HepG2 (cell line): ENCODE measurements around the gene STUB1. TPM values are rescaled to one million over a fixed set of nuclear protein-coding genes. Genes with fewer than 3 reads are reported as not detected.
A peak's percentile ranks its signal among the peaks of the same experiment; 100 is the strongest.

ENCODE experiments used
- ATAC-seq: fragments of 200-7000 bp; cut with Tn5 transposase; 3 replicates; pipeline ENCODE4 v1.9.1; 2020; ENCODE audit warnings: mild to moderate bottlenecking, moderate library complexity
- BruUV-seq: library from RNA; stranded (reverse); fragments of 400-500 nt; replicated peaks from 2 replicates; lab custom pipeline; 2021; lab: Mats Ljungman, UMichigan
- CTCF ChIA-PET: fragments of 300-600 bp; formaldehyde crosslinking; extraction: SDS; loops from one replicate; lab custom pipeline; 2021; ENCODE audit warnings: low total read pairs, inconsistent platforms, low intra/inter-chr PET ratio; lab: Yijun Ruan, JAX
- POLR2A ChIA-PET: fragments of 350-600 bp; sonication (Branson Sonifier 250); formaldehyde crosslinking; loops from one replicate; lab custom pipeline; 2020; ENCODE audit warnings: antibody characterized with exemption, inconsistent platforms; lab: Yijun Ruan, JAX
- DNase-seq: peaks from one replicate; pipeline ENCODE4 v3.0.0-alpha.2; 2015; ENCODE audit warnings: low spot score
- FAIRE-seq: peaks from 3 replicates; lab custom pipeline; 2011; peaks lifted over from hg19 to GRCh38; lab: Jason Lieb, UNC
- H2AFZ ChIP-seq: one replicate; pipeline ENCODE4 v1.6.1; 2011; ENCODE audit warnings: low read length, inconsistent platforms
- H3K27ac ChIP-seq: fragments of 300-600 bp; 3 replicates; pipeline ENCODE4 v1.8.0; 2011; ENCODE audit warnings: mixed run types, mild to moderate bottlenecking, mixed read lengths, low read length, inconsistent platforms; ENCODE audit not compliant: insufficient read depth; ENCODE audit errors: extremely low read length
- H3K27me3 ChIP-seq, 2 experiments: fragments of 200-600 bp in 1 of 2; 2 replicates in 1 of 2; 3 replicates in 1 of 2; pipeline versions ENCODE4 v1.6.0 to v1.8.0; 2011; ENCODE audit warnings: low read length in 2 of 2, mild to moderate bottlenecking in 2 of 2, moderate library complexity in 2 of 2, inconsistent platforms in 1 of 2; ENCODE audit not compliant: insufficient read depth in 2 of 2, control insufficient read depth in 1 of 2
- H3K36me3 ChIP-seq, 2 experiments: fragments of 200-600 bp in 1 of 2; replicated peaks in 1 of 2; 2 replicates in 1 of 2; 3 replicates in 1 of 2; pipeline versions ENCODE4 v1.5.1 to v1.8.0; 2011; ENCODE audit warnings: low read length in 2 of 2, inconsistent platforms in 1 of 2; ENCODE audit not compliant: insufficient read depth in 2 of 2, control insufficient read depth in 1 of 2
- H3K4me1 ChIP-seq: 2 replicates; pipeline ENCODE4 v1.5.1; 2012; ENCODE audit warnings: low read length, inconsistent platforms; ENCODE audit not compliant: insufficient read depth
- H3K4me2 ChIP-seq: 2 replicates; pipeline ENCODE4 v1.6.0; 2011; ENCODE audit warnings: low read depth, low read length, inconsistent platforms
- H3K4me3 ChIP-seq, 3 experiments: fragments of 200-600 bp in 1 of 3; sonication (generic), shearing (Covaris generic) in 1 of 3; replicated peaks in 1 of 3; 2 replicates each; pipeline ENCODE4 v1.5.1; 2011 to 2016; ENCODE audit warnings: low read length in 3 of 3, inconsistent platforms in 2 of 3, low read depth in 2 of 3, mild to moderate bottlenecking in 2 of 3, control low read depth in 1 of 3, mixed read lengths in 1 of 3; ENCODE audit not compliant: insufficient read depth in 1 of 3
- H3K79me2 ChIP-seq: one replicate; pipeline ENCODE4 v1.6.1; 2011; ENCODE audit warnings: low read length, inconsistent platforms; ENCODE audit not compliant: insufficient read depth
- H3K9ac ChIP-seq: 2 replicates; pipeline ENCODE4 v1.6.0; 2011; ENCODE audit warnings: mild to moderate bottlenecking, low read depth, low read length, inconsistent platforms; ENCODE audit not compliant: insufficient read depth
- H3K9me3 ChIP-seq: 2 replicates; pipeline ENCODE4 v1.5.1; 2012; ENCODE audit warnings: mild to moderate bottlenecking, low read length
- H4K20me1 ChIP-seq: 2 replicates; pipeline ENCODE4 v1.6.0; 2011; ENCODE audit warnings: inconsistent platforms, mild to moderate bottlenecking, low read length, moderate library complexity; ENCODE audit not compliant: insufficient read depth
- CENPT ChIP-seq: sonication (generic); formaldehyde crosslinking; IDR thresholded peaks from 2 replicates; pipeline ENCODE4 v1.8.0; 2022; ENCODE audit warnings: low read depth, mild to moderate bottlenecking, moderate library complexity, missing genetic modification reagents
- EZH2 ChIP-seq: conservative IDR thresholded peaks from 2 replicates; pipeline ENCODE4 v1.6.1; 2012; ENCODE audit warnings: mild to moderate bottlenecking, low read depth, low read length, moderate library complexity
- HDAC1 ChIP-seq: sonication (generic); formaldehyde crosslinking; IDR thresholded peaks from 2 replicates; pipeline ENCODE4 v1.5.1; 2020; ENCODE audit warnings: mild to moderate bottlenecking, missing genetic modification reagents
- MAF1 ChIP-seq: sonication (generic); formaldehyde crosslinking; IDR thresholded peaks from 2 replicates; pipeline ENCODE4 v1.5.0; 2020; ENCODE audit warnings: missing genetic modification reagents, borderline replicate concordance
- MATR3 ChIP-seq: sonication (generic); formaldehyde crosslinking; IDR thresholded peaks from 2 replicates; pipeline ENCODE4 v1.4.0; 2020; ENCODE audit warnings: missing genetic modification reagents
- POLR2A ChIP-seq, 2 experiments: IDR thresholded peaks; 2 replicates each; pipeline ENCODE4 v1.6.1; 2011; ENCODE audit warnings: low read depth in 2 of 2, low read length in 2 of 2, mild to moderate bottlenecking in 1 of 2, moderate library complexity in 1 of 2; ENCODE audit not compliant: insufficient read depth in 1 of 2
- RBFOX2 ChIP-seq: fragments of 200-400 bp; formaldehyde crosslinking; IDR thresholded peaks from 2 replicates; pipeline ENCODE4 v1.6.1; 2017; ENCODE audit warnings: low read depth, mild to moderate bottlenecking, low read length
- ZNF17 ChIP-seq: sonication (generic); formaldehyde crosslinking; IDR thresholded peaks from 2 replicates; pipeline ENCODE4 v1.5.0; 2020; ENCODE audit warnings: mild to moderate bottlenecking, missing genetic modification reagents
- ZNF350 ChIP-seq: sonication (generic); formaldehyde crosslinking; IDR thresholded peaks from 2 replicates; pipeline ENCODE4 v1.4.0; 2020; ENCODE audit warnings: mild to moderate bottlenecking, low read depth, missing genetic modification reagents, borderline replicate concordance
- ZNF678 ChIP-seq: sonication (generic); formaldehyde crosslinking; IDR thresholded peaks from 2 replicates; pipeline ENCODE4 v1.4.0; 2020; ENCODE audit warnings: mild to moderate bottlenecking, missing genetic modification reagents
- ZNF713 ChIP-seq: sonication (generic); formaldehyde crosslinking; IDR thresholded peaks from 2 replicates; pipeline ENCODE4 v1.4.0; 2020; ENCODE audit warnings: mild to moderate bottlenecking, missing genetic modification reagents
- ZNF746 ChIP-seq: sonication (generic); formaldehyde crosslinking; IDR thresholded peaks from 2 replicates; pipeline ENCODE4 v1.8.0; 2022; ENCODE audit warnings: mild to moderate bottlenecking, missing genetic modification reagents
- WGBS: methylation state at CpG from one replicate; pipeline ENCODE4 v1.1.6; 2017; ENCODE audit warnings: low lambda C conversion rate; 5-methylcytosine and 5-hydroxymethylcytosine counted together
- in situ Hi-C: cut with HindIII; loops from 2 replicates; pipeline ENCODE4 v1.10.0; 2017; ENCODE audit warnings: low pct_unique_long_range_greater_than_20kb; ENCODE audit not compliant: extremely low pct_ligation_motif_present
- intact Hi-C: fragments of 100-400 bp; cut with micrococcal nuclease; formaldehyde crosslinking; loops from one replicate; pipeline ENCODE4 v1.10.0; 2022; ENCODE audit not compliant: unreplicated experiment
- polyA plus RNA-seq, 8 experiments: library from polyadenylated mRNA; depleted of rRNA in 3 of 8; stranded (reverse) in 7 of 8; unstranded in 1 of 8; fragments of >200 nt; fragmentation: Illumina TruSeq in 4 of 8; extraction: Trizol in 4 of 8; gene quantifications; 2 replicates each; pipeline versions ENCODE4 v1.2.1 to v1.2.3, GENCODE V29; 2011 to 2016; ENCODE audit warnings: low read depth in 4 of 8, missing spikeins in 1 of 8, mixed read lengths in 1 of 8; ENCODE audit not compliant: insufficient read depth in 1 of 8
- total RNA-seq, 5 experiments: library from RNA; depleted of rRNA; stranded (reverse); fragments of >200 nt; fragmentation: Illumina TruSeq; extraction: Trizol; gene quantifications; 2 replicates each; pipeline ENCODE4 v1.2.3, GENCODE V29; 2016; ENCODE audit warnings: low read depth in 1 of 5
- TF ChIP-seq, protein P1 (sequence below): IDR thresholded peaks from 2 replicates; pipeline ENCODE4 v1.6.1; 2016; ENCODE audit warnings: low read depth, missing genetic modification reagents, missing compliant biosample characterization

STUB1 gene
- total and polyA plus RNA-seq, 2 of the 13 experiments (the other 11 are each of a cell fraction or from before 2014, with no cell fraction given): 52.9 to 78.2 TPM

DNA sequence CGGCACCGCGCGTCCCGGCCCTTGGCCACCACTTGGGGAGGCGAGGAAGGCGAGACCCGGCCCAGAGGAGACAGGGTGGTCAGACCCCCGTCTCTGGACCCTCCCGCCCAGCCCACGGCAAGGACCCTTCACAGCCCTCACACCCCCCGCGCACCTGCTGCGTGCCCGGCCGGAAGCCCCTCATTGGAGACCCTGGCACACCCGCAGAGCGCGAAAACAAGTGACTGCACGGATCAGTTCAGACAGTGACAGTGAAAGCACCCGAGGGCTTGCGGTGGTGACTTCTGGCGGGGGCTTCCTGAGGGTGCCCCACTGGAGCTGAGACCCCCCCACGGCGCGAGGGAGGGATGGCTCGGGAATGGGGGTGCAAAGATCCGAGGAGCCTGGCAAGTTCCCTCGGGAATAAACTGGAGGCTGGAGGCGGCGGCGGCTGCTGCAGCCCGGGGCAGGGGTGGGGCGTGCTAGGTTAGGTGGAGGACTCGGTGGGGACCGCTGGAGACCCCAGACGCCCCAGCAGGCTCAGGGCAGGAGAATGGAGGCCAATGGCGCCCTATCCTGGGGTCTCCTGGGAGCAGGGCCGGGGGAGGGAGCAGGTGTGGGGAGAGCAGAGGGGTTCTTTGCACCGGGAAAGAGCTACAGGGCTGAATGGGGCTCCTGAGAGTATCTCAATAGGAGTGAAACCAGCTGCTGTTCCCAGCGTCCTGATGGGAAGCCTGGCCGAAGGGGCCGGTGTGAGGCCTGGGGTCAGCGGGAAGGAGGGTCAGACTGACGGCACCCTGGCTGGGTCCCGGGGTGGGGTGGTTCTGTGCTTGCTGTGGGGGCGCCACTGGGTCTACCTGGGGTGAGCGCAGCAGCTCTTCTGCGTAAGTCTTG is 26.2 kb downstream of the STUB1 start:
- TF ChIP-seq ZNF17 (no peak), EZH2 (0 out of 2 replicates have a peak, but pooled peaks have one; percentile 73)
- Histone ChIP-seq H3K79me2 (no peaks in the 10 kb centered on the region), H4K20me1 (no peaks in the 10 kb centered on the region), H3K27ac (no peak overlapping the region), H3K36me3 (no peaks in the 10 kb centered on the region), H3K9me3 (no peaks in the 10 kb centered on the region), H3K27me3 (peaks cover 27 to 86% of the 10 kb centered on the region in 2 experiments; a peak in 4 of 5 replicates), H3K9ac (no peak overlapping the region), H3K4me2 (no peak overlapping the region), H3K4me1 (no peaks in the 10 kb centered on the region), H2AFZ (no peak overlapping the region), H3K4me3 (no peak overlapping the region)
- intact Hi-C loops: no loop called here
- in situ Hi-C loops: no loop called here
- ChIA-PET POLR2A (interaction anchor here (1.4 kb wide), 1 partner anchor 11 kb away, joined by 4 read pairs; no protein-coding TSS in a partner anchor), CTCF (no interaction called here)
- no peak for ATAC-seq
- 20% methylated on average over 7 of the region's 49 CpGs for WGBS
- FAIRE-seq: no peak
- no TSS peak for BruUV-seq
- no peak for DNase-seq

DNA sequence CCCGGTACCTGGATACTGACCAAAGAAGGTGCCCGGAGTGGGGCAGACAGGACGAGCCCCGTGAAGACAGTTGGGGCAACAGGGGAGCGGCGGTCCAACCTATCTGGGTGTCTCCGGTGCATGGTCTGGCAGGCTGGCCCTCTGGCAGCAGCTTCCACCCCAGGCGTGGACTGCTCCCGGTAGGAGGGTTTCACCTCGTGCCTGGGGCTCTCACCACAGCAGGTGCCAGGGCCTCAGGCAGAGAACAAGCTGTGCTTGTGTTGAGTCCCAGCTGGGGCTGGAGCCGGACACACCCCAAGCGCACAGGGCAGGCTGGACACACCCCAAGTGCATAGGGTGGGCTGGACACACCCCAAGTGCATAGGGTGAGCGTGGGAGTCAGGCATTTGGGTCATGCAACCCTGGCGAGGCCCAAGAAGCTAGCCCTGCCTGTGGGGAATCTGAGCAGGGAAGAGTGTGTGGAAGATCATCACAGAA is 26.9 kb downstream of the STUB1 start:
- no peak for FAIRE-seq
- Histone ChIP-seq H3K4me3 (no peak overlapping the region), H3K27ac (no peak overlapping the region), H2AFZ (no peak overlapping the region), H3K4me2 (no peak overlapping the region), H4K20me1 (no peaks in the 10 kb centered on the region), H3K4me1 (0 out of 2 replicates have a peak, but pooled peaks cover under 1% of the 10 kb centered on the region), H3K27me3 (peaks cover 25 to 79% of the 10 kb centered on the region in 2 experiments; a peak in 4 of 5 replicates), H3K79me2 (no peaks in the 10 kb centered on the region), H3K36me3 (no peaks in the 10 kb centered on the region), H3K9me3 (no peaks in the 10 kb centered on the region), H3K9ac (no peak overlapping the region)
- ChIA-PET CTCF (no interaction called here), POLR2A (interaction anchor here (1.4 kb wide), 1 partner anchor 12 kb away, joined by 4 read pairs; no protein-coding TSS in a partner anchor)
- WGBS: 4% methylated on average over 3 of the region's 14 CpGs
- no peak for ATAC-seq
- in situ Hi-C loops: no loop called here
- no peak for DNase-seq
- intact Hi-C loops: no loop called here
- no TSS peak for BruUV-seq
- TF ChIP-seq MAF1 (CRISPR knock-in tag) (no peak), ZNF678 (CRISPR knock-in tag) (no peak), POLR2A (IDR thresholded peaks at IDR 0.05; ENCODE audit: insufficient read depth in 1 of 2, low read depth in 2 of 2, low read length in 2 of 2) (no peak), MATR3 (CRISPR knock-in tag) (no peak), CENPT (CRISPR knock-in tag) (no peak), ZNF713 (CRISPR knock-in tag) (no peak), ZNF746 (CRISPR knock-in tag) (no peak), HDAC1 (CRISPR knock-in tag) (no peak), RBFOX2 (no peak), ZNF350 (CRISPR knock-in tag) (no peak)
- TF ChIP-seq, protein P1, sequence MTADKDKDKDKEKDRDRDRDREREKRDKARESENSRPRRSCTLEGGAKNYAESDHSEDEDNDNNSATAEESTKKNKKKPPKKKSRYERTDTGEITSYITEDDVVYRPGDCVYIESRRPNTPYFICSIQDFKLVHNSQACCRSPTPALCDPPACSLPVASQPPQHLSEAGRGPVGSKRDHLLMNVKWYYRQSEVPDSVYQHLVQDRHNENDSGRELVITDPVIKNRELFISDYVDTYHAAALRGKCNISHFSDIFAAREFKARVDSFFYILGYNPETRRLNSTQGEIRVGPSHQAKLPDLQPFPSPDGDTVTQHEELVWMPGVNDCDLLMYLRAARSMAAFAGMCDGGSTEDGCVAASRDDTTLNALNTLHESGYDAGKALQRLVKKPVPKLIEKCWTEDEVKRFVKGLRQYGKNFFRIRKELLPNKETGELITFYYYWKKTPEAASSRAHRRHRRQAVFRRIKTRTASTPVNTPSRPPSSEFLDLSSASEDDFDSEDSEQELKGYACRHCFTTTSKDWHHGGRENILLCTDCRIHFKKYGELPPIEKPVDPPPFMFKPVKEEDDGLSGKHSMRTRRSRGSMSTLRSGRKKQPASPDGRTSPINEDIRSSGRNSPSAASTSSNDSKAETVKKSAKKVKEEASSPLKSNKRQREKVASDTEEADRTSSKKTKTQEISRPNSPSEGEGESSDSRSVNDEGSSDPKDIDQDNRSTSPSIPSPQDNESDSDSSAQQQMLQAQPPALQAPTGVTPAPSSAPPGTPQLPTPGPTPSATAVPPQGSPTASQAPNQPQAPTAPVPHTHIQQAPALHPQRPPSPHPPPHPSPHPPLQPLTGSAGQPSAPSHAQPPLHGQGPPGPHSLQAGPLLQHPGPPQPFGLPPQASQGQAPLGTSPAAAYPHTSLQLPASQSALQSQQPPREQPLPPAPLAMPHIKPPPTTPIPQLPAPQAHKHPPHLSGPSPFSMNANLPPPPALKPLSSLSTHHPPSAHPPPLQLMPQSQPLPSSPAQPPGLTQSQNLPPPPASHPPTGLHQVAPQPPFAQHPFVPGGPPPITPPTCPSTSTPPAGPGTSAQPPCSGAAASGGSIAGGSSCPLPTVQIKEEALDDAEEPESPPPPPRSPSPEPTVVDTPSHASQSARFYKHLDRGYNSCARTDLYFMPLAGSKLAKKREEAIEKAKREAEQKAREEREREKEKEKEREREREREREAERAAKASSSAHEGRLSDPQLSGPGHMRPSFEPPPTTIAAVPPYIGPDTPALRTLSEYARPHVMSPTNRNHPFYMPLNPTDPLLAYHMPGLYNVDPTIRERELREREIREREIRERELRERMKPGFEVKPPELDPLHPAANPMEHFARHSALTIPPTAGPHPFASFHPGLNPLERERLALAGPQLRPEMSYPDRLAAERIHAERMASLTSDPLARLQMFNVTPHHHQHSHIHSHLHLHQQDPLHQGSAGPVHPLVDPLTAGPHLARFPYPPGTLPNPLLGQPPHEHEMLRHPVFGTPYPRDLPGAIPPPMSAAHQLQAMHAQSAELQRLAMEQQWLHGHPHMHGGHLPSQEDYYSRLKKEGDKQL (CRISPR knock-in tag): no peak
